Measurements from ENCODE around the gene ENOX2. TPM values are rescaled to one million over a fixed set of nuclear protein-coding genes. Genes with fewer than 3 reads are reported as not detected.
"Not testable (repeated sequence)": the region's sequence is repeated elsewhere in the genome, so short reads cannot be mapped to it uniquely, and the experiment has no call there.

The ENOX2 gene
- total RNA-seq, 1 donor from 2014 or later, result 13.2 TPM

DNA sequence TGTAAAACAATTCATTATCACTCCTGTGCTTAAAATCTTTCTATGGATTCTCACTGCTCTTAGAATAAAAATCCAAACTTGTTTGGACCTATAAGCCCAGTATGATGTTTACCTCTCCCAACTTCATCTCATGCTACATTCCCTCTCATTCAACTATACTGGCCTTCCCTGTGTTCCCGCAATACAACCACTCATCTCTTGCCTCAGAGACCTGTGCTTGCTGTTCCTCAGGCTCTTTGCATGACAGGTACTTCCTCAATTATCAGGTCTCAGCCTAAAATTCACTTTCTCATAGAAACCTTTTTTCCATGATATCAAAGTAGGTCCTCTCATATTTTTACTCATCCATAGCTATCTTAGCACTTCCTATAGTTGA lies 71.7 kb downstream of the ENOX2 start:
- DNase-seq (no peak), ATAC-seq (no peak)
- intact Hi-C loops (cut with micrococcal nuclease), result no loop called here

DNA sequence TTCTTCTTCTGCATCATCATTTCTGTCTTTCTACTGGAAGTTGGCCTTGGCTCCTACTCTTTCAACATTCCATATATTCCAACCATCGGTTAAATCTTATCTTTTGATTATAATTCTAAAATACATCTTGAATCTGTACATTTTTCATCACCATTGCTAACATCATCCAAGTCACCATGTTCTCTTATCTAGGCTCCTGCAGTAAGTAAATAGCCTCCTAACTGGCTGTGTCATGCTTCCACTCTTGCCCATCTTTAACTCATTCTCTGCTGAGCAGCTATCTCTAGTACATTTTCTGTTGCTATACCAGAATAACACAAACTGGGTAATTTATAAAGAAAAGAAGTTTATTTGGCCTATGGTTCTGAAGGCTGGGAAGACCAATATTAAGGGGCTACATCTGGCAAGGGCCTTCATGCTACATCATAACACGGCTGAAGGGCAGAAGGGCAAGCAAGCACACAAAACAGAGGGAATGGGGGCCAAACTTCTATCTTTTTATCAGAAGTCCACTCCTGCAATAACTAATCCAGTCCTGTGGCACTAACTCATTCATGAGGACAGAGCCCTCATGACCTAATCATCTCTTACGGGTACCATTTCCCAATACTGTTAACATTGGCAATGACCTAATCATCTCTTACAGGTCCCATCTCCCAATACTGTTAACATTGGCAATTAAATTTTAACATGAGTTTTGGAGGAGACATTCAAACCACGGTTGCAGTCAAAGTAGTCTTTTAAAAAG lies 72.2 kb downstream of the ENOX2 start:
- intact Hi-C loops (cut with micrococcal nuclease), result no loop called here
- DNase-seq (no peak), ATAC-seq (no peak)

DNA sequence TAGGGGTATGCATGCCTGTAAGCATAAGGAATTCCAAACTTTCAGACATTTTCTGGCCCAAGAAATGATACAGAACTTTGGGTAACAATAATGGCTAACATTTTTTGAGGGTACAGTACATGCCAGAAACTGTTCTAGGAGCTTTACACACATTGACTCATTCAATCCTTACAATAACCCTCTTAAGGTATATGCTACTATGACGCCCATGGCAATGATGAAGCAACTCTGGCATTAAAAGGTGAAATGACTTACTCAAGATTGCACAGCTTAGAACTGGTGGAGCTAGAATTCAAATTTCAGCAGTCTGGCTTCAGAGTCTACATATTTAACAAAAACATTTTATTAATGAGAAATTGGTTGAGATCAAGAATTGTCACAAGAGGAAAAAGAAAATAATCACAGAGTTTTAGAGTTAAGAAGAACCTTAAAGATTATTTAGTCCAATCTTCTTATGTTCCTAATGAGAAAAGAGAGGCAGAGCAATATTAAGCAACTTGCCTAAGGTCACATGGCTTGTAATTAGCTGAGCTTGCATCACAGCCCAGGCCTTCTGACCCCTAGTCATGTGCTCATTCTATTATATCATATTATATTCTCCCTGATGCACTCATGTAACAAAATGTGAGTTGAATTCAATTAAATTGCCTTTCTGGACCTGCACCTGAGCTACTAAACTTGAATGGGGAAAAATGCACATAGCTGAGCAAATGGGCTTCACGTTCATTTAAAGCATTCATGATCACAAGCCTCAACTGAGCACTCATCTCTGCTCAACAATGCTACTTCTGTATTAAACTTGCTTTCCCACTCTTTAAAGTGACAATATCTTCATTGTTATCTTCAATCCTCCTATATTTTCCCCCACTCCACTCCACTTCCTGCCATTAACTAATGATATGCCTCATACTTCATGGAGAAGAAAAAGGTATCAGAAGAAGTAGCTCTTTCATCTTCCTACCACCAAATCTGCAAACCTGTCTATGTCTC lies 73.2 kb downstream of the ENOX2 start:
- intact Hi-C loops (cut with micrococcal nuclease), result no loop called here
- ATAC-seq, result no peak
- no peak for DNase-seq

DNA sequence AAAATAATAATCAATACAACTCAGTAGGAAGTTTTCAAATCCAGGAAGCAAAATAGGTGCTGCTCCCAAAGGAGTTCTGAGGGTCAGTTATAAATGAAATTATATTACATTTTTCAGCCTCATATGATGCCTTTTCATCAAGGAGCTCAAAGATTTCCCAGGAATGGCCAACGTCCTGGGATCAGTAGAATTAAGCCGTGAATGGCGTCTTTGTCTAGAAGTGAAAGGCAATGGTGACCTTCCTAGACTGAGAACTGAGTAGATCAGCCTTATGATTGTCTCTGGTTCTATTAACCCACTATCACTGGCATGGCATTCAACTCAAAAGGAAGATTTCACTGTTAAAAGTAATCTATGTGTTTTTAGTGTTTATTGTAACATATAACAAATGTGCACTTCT lies 74.4 kb downstream of the ENOX2 start:
- DNase-seq (no peak), ATAC-seq (no peak)
- intact Hi-C loops (cut with micrococcal nuclease), result no loop called here

DNA sequence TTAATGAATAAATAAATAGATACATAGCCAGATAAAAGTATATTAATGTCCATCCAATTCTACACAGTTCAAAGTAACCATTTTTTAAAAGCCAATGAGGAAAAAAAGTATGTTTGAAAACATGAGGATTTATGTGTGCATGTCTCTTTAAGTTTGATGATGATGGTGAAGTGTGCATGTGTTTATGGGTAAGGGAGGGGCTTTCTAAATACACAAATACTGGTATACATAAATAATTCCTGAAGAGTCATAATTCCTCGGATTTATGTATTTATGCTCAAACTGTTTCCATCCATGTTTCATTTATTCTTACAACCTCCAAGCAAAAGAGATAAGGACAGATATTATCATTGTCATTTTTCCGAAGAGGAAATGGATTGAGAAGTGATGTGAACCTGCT lies 75.4 kb downstream of the ENOX2 start:
- no peak for ATAC-seq
- intact Hi-C loops (cut with micrococcal nuclease), result no loop called here

DNA sequence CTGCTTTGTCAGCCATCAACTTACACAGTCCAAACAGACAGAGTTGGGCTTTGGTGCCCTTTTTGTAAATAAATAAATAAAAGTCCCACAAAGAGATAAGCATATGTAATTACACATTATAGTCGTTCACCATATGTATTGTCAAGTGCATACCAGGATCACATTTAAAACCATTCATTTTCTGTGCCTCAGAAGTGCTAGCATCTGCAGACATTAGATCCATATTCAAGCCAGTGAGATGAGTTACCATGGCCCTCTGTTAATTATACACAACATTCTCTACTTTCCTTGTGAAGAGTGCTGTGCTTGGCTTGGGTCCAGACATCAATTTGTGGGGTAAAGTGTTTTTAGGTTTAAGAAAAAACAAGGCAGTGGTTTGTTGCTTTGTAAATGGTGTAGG lies 76.8 kb downstream of the ENOX2 start:
- no peak for DNase-seq
- no peak for ATAC-seq
- intact Hi-C loops (cut with micrococcal nuclease), result no loop called here

More for the DNA sequence above, 75.4 kb downstream of the ENOX2 start:
- no peak for DNase-seq

DNA sequence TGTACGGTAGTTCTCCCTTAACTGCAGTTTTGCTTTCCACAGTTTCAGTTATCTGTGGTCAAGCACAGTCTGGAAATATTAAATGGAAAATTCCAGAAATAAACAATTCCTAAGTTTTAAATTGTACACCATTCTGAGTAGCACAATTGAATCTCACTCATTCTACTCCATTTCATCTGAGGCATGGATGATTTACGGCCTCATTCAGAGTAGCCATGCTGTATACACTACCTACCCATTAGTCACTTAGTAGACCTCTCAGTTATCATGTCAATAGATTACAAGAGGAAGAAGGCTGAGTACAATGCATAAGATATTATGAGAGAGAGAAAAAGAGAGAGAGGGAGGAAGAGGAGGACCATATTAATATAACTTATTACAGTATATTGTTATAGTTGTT lies 77.5 kb downstream of the ENOX2 start:
- ATAC-seq, result no peak
- DNase-seq, result no peak
- intact Hi-C loops (cut with micrococcal nuclease), result no loop called here

DNA sequence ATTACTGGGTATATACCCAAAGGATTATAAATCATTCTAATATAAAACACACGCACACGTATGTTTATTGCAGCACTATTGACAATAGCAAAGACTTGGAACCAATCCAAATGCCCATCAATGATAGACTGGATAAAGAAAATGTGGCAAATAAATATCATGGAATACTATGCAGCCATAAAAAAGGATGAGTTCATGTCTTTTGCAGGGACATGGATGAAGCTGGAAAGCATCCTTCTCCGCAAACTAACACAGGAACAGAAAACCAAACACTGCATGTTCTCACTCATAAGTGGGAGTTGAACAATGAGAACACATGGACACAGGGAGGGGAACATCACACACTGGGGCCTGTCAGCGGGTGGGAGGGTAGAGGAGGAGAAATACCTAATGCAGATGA lies 83.6 kb downstream of the ENOX2 start:
- ATAC-seq; DNase-seq; intact Hi-C loops (cut with micrococcal nuclease): not testable (repeated sequence)

DNA sequence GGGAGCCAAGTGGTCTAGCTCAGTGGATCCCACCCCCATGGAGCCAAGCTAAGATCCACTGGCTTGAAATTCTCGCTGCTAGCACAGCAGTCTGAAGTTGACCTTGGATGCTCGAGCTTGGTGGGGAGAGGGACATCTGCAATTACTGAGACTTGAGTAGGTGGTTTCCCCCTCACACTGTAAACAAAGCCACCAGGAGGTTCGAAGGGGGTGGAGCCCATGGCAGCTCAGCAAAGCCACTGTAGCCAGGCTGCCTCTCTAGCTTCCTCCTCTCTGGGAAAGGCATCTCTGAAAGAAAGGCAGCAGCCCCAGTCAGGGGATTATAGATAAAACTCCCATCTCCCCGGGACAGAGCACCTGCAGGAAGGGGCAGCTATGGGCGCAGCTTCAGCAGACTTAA lies 89.1 kb downstream of the ENOX2 start:
- intact Hi-C loops (cut with micrococcal nuclease); ATAC-seq; DNase-seq: not testable (repeated sequence)

DNA sequence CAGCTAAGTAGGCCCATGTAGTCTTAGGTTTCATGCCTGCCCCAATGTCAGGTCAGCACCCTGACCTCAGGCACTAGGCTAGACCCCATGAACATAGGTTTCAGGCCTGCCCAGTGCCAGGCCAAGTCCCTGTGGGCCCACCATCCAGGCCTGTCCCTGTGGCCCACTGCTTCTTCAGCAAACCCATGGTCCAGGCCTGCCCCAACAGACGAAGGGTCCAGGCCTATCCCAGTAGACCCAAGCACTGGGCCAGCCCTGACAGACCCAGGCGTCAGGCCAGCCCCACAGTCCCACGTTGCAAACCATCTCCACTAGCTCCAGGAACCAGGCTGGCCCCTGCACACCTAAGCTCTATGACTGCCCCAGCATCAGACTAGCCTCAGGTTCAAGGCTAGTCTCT lies 92.4 kb downstream of the ENOX2 start:
- intact Hi-C loops (cut with micrococcal nuclease), result no loop called here
- DNase-seq, result no peak
- ATAC-seq, result no peak

DNA sequence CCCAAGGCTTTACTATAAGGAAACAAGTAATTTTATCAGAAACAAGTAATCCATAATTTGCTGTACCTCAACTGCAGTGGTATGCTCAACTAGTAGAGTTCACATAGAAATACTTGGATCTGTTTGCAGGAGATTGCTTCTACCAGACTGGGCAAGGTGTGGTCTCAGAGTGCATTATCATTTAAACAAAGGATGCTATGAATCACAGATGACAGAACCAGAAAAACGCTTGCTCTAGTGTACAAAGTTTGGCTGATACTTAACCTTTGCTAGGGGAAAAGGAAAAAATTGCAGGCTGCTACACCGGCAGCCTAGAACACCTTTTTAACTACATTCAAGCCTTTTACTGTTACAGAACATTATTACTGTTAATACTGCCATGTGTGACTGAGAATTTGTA lies 97.1 kb downstream of the ENOX2 start:
- no peak for ATAC-seq
- intact Hi-C loops (cut with micrococcal nuclease), result no loop called here
- no peak for DNase-seq

DNA sequence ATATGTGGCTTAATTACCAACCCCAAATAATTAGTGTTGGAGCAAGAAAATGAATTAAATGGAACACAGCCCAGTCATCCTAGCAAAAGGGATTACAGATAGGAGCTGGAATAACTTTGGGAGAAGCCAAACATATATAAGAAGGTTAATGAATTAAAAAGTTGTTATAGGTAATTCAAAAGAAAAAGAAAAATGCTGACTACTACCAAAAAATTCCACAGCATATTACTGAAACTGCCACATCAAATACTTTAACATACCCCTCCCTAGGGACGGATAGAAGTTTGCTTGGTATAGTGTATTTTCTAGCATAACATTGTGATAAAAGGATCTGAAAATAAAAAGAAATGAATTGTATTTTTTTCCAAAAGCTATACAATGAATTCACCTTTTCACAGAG lies 99.5 kb downstream of the ENOX2 start:
- ATAC-seq (no peak), DNase-seq (no peak)
- intact Hi-C loops (cut with micrococcal nuclease), result no loop called here

DNA sequence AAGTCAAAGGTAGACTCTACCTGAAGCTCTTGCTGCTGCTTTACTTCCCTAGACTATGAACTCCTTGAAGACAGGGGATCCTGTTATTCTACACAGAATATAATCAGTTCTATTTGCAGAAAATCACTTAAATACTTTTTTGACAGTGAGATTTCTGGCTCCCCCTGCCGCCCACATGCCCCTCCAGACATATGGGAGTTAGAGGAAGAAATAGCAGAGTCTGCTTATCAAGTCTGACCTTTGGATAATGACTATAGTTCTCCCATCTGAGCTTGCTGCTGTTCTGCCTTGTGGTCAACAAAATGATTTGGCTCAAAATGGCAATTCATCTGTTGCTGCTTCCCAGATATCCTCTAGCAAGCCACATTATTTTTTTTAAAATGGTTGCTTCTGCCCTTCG lies 101.1 kb downstream of the ENOX2 start:
- intact Hi-C loops (cut with micrococcal nuclease), result no loop called here
- no peak for ATAC-seq

DNA sequence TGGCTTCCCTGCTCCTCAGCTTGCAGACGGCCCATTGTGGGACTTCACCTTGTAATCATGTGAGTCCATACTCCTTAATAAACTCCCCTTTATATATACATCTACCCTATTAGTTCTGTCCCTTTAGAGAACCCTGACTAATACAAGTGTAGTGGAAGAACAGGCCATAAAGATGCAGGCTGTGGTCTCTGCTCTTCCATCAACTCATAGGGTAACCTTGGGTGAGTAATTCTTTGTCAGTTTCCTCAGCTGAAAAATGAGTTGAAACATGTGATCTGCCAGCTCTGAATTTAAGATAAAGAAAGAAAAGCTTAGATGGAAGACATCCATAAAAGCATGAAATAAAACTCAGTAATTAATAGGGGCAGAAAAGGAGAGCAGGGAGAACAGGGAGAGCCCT lies 103.6 kb downstream of the ENOX2 start:
- no peak for DNase-seq
- no peak for ATAC-seq
- intact Hi-C loops (cut with micrococcal nuclease), result no loop called here

More for the DNA sequence above, 101.1 kb downstream of the ENOX2 start:
- no peak for DNase-seq

DNA sequence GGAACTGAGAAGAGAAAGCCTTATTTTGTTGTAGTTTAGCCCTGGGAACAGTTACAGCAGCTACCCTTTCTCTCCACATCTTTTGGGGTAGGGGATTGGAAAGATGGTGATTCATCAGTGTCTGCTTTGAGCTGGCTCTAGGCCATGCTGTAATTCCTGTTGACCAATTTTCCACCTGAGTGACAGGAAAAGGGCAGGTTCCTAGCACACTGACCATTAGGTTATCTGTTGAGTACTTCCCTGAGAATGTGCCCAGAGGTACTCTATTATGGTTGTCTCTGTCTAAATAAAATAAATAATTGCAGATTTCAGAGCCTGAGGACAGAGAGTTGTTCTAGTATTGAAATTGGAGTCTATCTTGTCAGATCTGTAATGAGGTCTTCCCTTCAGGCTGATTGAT lies 109.0 kb downstream of the ENOX2 start:
- DNase-seq (no peak), ATAC-seq (no peak)
- intact Hi-C loops (cut with micrococcal nuclease), result no loop called here

DNA sequence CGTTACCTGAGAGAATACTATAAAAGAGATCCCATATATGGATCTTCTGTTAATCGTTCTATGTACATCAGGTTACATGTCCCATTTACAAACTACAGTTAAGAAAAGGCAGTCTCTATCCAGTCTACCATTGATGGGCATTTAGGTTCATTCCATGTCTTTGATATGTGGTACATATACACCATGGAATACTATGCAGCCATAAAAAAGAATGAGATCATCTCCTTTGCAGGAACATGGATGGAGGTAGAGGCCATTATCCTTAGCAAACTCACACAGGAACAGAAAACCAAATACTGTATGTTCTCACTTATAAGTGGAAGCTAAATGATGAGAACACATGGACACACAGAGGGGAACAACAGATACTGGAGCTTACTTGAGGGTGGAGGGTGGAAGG lies 111.1 kb downstream of the ENOX2 start:
- intact Hi-C loops (cut with micrococcal nuclease); DNase-seq; ATAC-seq: not testable (repeated sequence)

DNA sequence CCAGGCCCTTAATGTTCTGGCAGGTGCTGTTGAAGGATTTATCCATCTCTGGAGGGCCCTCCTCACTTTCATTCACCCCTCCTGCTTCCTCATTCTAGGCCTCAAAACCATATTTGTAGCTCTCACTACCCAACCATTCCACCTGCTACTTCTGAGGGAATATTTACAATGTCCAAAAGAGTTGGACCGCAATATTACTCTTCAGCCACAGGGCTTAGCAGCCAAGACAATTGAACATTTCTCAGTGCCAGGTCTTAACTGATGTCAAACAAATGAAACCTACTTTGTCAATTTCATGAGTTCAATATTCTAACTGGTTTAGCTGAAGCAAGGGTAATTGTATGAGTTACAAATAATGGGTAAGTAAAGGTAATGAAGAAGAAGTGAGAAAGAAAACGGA lies 113.2 kb downstream of the ENOX2 start:
- no peak for DNase-seq
- no peak for ATAC-seq
- intact Hi-C loops (cut with micrococcal nuclease), result no loop called here

DNA sequence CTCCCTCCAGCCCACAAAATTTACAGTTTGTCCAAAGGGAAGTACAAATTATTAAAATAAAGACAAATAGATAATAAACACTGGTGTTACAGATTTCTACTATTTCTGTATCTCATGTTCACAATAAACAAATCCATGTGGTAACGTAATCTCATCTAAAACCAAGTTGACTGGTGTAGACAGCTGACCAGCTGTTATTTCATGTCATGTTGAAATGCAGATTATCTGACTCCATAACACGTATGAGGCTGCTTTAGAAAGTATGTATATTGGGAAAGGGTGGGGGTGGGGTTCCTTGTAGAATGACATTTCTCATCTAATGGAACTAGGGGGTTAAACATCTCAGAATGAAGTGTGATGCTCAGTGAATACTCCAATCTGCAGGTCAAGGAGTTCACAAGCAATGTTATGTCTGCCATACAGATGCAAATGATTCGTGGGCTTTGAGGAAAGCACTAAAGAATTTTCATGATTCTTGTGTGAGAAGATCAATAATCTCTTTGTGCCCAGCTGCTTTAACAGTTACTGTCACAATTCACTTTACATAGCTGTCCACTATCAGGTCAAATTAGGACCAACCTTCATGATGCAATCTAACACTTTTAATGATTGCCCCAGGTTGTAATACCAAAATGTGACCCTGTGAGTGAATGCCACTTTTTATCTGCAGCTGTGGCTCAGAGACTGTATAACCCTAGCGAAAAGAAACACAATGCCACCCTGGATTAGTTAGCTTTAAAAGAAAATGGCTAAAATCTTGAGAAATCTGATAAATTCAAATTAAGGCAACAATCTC lies 114.0 kb downstream of the ENOX2 start:
- DNase-seq, result no peak
- ATAC-seq, result no peak
- intact Hi-C loops (cut with micrococcal nuclease), result no loop called here

DNA sequence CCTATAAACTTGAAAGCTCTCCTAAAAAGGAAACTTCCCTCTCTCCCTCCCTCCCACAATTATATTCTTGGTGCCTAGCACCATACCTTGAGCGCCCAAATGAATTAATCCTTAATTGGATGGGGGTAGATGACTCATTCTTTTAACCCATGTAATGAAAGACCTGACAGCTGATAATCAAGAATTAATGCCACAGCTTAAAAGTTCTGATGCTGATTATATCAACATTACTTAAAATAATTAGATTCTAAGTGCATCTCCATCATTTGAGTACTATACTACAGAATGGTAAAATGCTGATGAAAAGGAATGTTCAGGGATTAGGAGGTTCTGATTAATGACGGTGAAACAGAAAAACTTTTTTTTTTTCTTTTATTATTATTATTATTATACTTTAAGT lies 117.0 kb downstream of the ENOX2 start:
- DNase-seq, result no peak
- intact Hi-C loops (cut with micrococcal nuclease), result no loop called here
- no peak for ATAC-seq

DNA sequence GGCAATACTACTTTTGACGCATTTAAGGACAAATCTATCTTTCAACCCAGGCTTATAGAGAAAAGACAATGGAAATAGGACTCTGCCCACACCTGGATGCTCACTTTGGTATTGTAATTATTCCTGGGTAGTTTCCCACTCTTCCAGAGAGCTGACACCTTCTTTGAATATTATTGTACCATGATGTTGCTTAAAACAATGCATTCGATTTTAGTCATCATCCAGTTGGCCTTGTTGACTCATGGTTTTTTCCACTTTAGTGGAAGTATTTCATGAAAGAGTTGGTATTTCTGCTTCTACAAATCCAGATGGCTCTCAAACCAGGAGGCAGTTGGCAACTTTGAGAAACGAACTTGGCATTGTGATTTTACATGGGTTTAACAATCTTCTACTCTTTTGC lies 124.2 kb downstream of the ENOX2 start:
- DNase-seq (no peak), ATAC-seq (no peak)
- intact Hi-C loops (cut with micrococcal nuclease), result no loop called here
